H1 (cell line): ENCODE data around the gene MRPS15. TPM values are rescaled to one million over a fixed set of nuclear protein-coding genes. Genes with fewer than 3 reads are reported as not detected.

Experiments used
- BRCA1 ChIP-seq: IDR thresholded peaks from 2 replicates; pipeline ENCODE4 v1.6.1; 2012; ENCODE audit warnings: low read depth, low read length, improper control_type of control experiment
- SP4 ChIP-seq: IDR thresholded peaks from 2 replicates; pipeline ENCODE4 v1.6.1; 2012; ENCODE audit warnings: low read length, inconsistent platforms
- polyA plus RNA-seq, 7 experiments: library from polyadenylated mRNA; depleted of rRNA in 3 of 7; stranded (reverse) in 5 of 7; unstranded in 2 of 7; fragments of >200 nt in 5 of 7; fragments of 200-250 nt in 2 of 7; gene quantifications; 1 replicate in 5 of 7; 2 replicates in 1 of 7; 4 replicates in 1 of 7; pipeline versions ENCODE4 v1.2.1 to v1.2.3, GENCODE V29; 2011 to 2013; ENCODE audit warnings: missing spikeins in 2 of 7, mixed read lengths in 2 of 7
- total RNA-seq: library from RNA; stranded (reverse); fragmentation: NEBNext Ultra II Directional; extraction: Animal tissue kit (Norgen Biotek cat#: 25700); gene quantifications from 2 replicates; pipeline ENCODE4 v1.2.1, GENCODE V29; 2021

MRPS15 gene
- total and polyA plus RNA-seq, 2 of the 8 experiments (the other 6 are each of a cell fraction or from before 2014, with no cell fraction given): 53.6 to 129 TPM

DNA sequence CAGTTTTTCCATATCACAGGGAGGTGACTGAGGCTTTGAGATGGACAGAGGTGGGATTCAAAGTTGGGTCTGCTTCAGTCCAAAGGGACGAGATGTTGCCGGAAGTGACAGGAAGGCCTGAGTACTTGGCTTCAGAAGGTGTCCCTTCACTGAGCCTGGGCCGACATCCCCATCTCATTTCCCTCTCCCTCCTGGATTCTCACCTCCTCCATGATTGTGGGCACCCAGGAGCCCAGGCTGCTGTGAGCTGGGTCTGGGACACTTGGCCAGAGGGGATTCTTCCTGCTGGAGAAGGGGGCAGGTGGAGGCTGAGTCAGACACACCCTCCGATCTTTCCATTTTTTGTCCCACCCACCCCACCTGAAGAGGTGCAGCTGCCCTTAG is 2.8 kb upstream of the MRPS15 start (continued):
- no peak for TF ChIP-seq SP4
- no peak for TF ChIP-seq BRCA1
- TF ChIP-seq, all 59 proteins: peak for 0
